GM19239 (cell line): ENCODE data around the gene RAB3B.
A peak's percentile ranks its signal among the peaks of the same experiment; 100 is the strongest.
"Not testable (repeated sequence)": the region's sequence is repeated elsewhere in the genome, so short reads cannot be mapped to it uniquely, and the experiment has no call there.

Experiments used
- DNase-seq: peaks from one replicate; pipeline ENCODE4 v3.0.0; 2011; ENCODE audit warnings: low spot score; ENCODE audit not compliant: insufficient read length
- FAIRE-seq: peaks from 2 replicates; lab custom pipeline; 2011; peaks lifted over from hg19 to GRCh38; lab: Jason Lieb, UNC

The RAB3B gene, protein sequence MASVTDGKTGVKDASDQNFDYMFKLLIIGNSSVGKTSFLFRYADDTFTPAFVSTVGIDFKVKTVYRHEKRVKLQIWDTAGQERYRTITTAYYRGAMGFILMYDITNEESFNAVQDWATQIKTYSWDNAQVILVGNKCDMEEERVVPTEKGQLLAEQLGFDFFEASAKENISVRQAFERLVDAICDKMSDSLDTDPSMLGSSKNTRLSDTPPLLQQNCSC

DNA sequence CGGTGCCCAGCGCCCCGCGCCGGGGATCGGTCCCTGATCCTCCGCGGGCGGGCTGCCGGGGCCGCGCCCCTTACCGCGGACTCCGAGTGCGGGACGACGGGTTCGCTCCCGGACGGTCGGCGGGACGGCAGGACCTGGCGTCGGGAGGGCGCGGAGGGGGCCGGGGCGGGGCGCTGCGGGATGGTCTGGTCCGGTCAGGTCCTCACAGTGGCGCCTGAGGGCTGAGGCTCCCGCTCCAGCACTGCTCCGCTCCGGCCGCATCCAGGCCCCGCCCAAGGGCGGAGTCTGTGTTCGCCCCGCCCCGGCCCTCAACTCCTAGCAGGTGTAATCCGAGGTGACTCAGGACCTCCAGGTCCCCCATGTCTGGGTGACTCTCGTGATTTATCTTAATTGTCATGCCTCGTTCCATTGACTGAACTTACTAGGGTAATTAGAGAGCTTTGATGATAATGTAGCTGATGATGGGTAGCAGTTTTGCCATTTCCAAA is at the start of gene RAB3B:
TSS of gene RAB3B (minus strand) at position 223 of the 488 bp plus-strand sequence. CDS start 13,583 bp downstream, outside the sequence.
- peak; percentile 39 for FAIRE-seq

DNA sequence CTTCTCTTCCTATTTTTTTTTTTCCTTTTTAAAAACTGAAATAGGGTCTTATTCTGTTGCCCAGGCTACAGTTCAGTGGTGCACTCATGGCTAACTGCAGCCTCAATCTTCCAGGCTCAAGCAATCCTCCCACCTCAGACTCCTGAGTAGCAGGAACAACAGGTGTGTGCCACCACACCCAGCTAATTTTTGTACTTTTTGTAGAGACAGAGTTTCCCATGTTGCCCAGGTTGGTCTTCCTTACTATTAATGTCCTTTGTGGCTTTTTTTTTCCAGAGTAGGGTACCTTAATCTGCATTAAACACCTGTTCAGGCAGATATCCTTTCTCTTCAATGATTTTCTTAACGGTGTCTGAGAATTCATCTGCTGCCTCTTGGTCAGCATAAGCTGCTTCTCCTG is 47.4 kb upstream of the RAB3B start:
- DNase-seq (no peak), FAIRE-seq (no peak)

More for the DNA sequence above, at the start of gene RAB3B:
- peak; percentile 70 for DNase-seq

DNA sequence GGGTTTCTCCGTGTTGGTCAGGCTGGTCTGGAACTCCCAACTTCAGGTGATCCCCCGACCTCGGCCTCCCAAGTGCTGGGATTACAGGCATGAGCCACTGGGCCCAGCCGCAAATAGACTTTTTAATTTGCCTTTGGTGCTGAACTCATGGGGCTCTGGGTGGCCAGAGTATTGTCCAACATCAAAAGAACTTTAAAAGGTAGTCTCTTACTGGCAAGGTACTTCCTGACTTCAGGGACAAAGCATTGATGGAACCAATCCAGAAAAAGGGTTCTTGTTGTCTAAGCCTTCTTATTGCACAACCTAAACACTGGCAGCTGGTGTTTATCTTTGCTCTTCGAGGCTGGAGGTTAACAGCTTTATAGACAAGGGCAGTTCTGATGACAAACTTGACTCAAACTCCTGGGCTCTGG is 46.9 kb upstream of the RAB3B start:
- DNase-seq: no peak
- FAIRE-seq: no peak

DNA sequence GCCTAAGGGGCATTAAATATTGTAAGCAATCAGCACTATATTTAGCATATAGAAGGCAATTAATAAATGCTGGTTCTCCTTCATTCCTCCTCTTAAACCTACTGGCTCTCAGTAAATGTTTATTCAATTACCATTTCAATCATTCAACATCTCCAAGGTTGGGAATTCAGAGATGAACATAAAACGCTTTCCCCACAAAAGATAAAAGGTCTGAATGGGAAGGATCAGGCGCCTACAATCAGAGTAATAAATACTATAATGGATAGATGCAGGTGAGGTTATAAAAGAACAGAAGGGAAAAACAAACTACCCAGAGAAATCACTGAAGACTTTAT is 43.5 kb upstream of the RAB3B start:
- FAIRE-seq (no peak), DNase-seq (no peak)

DNA sequence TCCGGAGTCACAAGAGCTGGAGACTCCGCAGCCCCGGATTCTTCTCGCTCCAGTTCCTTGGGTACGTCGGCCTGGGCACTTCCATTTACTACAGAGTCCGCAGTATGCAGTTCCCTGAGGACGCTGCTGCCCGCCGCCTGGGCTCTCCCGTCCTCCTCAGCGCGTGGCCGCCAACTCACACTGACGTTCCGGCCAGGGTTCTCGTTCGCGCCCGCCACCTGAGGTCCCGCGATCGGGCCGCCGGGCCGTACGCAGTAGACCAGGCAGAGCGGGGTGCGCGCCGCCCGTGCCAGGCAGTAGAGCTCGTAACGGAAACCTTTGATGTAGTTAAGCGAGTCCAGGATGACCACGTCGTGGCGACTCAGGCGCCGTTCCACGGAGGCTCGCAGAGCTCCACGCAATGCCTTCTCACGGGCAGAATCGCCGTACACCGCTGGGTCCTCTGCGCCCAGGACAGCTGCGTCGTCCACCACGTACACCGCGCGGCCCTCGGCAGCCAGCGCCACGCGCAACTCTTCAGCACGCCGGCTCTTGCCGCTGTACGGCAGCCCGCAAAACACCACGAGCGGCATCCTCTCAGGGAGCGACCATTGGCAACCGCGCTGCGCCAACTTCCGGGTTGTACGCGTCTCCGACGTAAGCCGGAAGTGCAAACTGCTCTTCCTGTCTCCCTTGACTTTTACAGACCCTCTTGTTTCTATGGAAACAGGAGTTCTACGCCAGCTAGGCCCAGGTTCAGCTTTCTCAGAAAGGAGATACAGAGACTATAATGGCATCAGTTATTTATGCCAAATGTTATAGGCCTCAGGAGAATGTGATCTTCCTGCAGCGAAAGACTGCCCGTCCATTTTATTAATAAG is 42.9 kb upstream of the RAB3B start, which contains the start of gene KTI12:
TSS of gene KTI12 (minus strand) at position 621 of the 860 bp plus-strand sequence. CDS start at position 572, 49 bp downstream.
- FAIRE-seq (peak; percentile 96), DNase-seq (peak; percentile 80)

DNA sequence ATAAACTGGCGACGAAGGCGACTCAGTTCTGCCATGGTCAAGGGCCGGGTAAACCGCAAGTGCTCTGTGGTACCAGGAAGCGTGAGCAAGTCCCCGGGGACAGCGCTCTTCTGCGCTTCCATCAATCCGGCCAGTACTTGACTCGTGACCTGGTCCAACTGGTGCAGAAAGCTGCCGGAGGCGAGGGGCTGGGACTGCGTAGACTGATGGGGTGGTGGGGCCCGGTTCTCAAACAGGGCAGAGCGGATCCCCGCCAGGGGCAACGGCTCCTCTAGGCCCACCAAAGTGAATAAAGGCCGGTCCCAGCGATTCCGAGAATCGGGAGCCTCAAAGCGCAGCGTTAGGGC is 42.3 kb upstream of the RAB3B start:
- FAIRE-seq (no peak), DNase-seq (no peak)

DNA sequence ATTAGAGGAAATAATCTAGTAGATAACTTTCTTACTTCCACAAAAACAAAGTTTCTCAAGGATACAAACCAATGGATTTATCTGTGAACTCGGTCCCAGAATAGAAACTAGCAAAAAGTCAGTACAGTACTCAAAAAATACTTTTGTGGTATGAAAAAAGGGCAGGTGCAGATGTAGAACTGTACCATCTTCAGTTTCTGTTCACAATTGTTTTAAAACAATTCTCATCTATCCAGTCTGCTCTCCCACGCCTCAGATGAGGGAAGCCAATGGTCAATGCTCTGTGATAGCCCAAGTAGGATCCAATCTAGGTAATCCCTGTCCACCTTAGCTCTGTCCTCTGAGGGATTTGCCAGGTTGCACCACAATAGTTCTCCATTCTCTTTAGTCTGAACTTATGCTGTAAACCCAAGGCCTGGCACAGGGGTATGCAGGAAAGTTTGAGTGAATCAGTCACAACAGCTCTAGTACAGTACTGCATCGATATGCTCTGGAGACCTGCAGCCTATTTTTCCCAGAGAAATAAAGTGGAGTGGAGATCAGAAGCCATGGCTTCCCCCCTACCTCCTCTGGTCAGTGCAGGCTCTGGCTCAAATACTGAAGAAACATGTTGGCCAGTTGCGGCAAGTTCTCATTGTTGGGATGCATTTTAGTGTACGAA is 41.8 kb upstream of the RAB3B start:
- FAIRE-seq: peak; percentile 85
- DNase-seq: no peak

DNA sequence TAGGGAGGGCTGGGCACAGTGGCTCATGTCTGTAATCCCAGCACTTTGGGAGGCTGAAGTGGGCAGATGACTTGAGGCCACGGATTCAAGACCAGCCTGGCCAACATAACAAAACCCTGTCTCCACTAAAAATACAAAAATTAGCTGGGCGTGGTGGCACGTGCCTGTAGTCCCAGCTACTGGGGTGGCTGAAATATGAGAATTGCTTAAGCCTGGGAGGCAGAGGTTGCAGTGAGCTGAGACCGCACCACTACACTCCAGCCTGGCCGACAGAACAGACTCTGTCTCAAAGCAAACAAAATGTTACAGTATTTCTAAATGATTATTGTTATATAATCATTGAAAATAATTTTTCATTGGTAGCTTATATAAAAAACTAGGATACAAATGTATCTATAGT is 38.3 kb upstream of the RAB3B start:
- FAIRE-seq, DNase-seq: not testable (repeated sequence)

DNA sequence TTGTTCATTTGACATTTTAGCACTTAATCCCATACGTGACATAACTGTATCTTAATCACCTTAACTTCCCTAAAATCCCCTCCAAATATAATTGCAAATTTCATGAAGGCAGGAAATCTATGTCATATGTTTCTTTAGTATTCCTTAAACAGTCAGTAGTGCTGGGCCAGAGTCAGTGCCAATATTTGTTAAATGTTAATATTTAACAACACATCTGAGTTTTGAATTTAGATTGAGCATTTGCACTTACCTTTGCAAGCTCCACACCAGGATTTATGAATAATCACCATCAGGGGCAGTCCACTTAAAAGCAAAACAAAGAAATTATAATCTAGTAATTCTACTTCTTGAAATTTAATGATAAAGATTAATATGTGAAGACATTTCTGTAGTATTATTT is 37.8 kb upstream of the RAB3B start:
- FAIRE-seq (no peak), DNase-seq (no peak)

DNA sequence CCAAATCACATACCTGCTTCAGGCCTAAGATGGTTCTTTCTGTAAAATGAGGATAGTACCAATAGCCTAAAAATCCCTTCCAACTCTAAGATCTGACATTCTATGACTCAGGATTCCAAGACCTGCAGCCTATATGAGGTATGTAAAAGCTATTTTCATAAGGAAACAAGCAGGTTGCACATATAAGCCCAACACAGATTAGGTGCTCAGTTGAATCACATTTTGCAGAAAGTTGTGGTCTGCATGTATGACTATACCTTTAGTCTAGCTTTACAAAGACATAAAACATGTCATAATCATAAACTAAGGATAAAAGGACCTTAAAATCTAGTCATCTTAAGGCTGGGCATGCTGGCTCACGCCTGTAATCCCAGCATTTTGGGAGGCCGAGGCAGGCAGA is 35.8 kb upstream of the RAB3B start:
- DNase-seq (no peak), FAIRE-seq (no peak)

DNA sequence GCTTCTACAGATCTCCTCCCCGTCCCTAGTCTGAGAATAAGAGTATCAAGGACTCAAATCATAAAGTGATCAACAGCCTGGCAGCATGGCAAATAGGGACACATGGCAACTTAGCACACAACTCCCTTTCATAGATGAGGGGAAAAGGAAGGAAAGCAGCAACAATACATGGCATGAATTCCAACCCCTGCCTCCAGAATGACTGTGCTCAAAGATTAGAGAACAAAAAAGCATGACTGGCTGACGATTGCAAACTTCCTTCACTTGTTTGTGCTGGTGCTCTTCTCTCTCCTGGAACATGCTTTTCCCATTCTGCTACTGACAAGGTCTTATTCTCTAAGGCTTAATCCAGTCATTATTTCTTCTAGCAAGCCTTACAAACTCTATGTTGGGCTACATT is 31.6 kb upstream of the RAB3B start:
- DNase-seq: no peak
- FAIRE-seq: no peak

DNA sequence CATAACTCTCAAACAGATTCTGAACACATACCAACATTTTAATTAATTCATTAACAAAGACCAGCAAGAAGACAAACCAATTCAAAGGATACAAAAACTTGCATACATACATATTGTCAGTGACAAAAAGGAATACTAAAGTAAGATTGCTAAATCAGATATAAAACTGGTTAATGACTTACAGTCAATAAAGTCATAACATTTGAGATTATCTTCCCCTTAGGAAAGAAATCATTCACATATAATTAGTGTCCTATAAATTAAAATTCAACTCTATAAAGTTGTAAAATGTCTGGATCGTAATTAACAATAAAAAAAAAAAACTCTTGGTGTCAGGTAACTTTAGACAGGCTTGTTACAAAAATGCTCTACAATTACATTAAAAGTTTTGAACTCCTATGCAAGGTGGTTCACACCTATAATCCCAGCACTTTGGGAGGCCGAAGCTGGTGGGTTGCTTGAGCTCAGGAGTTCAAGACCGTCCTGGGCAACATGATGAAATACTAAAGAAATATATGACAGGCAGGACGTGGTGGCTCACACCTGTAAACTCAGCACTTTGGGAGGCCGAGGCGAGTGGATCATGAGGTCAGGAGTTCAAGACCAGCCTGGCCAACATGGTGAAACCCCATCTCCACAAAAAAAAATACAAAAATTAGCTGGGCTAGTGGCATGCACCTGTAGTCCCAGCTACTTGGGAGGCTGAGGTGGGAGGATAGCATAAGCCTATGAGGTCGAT is 17.7 kb upstream of the RAB3B start:
- no peak for FAIRE-seq
- no peak for DNase-seq

DNA sequence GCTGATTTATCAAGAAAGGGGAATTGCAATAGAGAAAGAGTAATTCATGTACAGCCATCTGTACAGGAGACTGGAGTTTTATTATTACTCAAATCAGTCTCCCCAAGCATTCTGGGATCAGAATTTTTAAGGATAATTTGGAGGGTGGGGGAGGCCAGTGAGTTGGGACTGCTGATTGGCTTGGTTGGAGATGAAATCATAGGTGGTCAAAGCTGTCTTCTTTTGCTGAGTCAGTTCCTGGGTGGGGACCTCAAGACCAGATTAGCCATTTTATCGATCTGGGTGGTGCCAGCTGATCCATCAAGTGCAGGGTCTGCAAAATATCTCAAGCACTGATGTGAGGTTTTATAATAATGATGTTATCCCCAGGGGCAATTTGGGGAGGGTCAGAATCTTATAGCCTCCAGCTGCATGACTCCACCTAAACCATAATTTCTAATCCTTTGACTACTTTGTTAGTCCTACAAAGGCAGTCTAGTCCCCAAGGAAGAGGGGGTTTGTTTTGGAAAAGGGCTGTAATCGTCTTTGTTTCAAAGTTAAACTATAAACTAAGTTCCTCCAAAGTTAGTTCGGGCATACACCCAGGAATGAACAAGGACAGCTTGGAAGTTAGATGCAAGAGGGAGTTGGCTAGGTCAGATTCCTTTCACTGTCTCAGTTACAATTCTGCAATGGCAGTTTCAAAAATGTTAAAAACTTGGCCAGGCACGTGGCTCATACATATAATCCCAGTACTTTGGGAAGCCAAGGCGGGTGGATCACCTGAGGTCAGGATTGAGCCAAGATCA is 16.9 kb upstream of the RAB3B start:
- FAIRE-seq: no peak
- DNase-seq: no peak

DNA sequence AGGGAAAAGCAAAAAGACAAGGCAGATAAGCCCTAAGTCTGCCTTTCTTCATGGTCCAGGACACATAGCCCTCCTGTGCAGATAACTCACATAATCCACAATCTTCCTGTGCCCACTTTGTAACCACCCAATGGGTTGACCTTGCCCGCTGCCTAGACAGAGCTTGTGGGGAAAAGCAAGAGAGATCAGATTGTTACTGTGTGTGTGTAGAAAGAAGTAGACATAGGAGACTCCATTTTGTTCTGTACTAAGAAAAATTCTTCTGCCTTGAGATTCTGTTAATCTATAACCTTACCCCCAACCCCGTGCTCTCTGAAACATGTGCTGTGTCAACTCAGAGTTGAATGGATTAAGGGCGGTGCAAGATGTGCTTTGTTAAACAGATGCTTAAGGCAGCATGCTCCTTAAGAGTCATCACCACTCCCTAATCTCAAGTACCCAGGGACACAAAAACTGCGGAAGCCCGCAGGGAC is 15.6 kb upstream of the RAB3B start:
- not testable (repeated sequence) for DNase-seq, FAIRE-seq

DNA sequence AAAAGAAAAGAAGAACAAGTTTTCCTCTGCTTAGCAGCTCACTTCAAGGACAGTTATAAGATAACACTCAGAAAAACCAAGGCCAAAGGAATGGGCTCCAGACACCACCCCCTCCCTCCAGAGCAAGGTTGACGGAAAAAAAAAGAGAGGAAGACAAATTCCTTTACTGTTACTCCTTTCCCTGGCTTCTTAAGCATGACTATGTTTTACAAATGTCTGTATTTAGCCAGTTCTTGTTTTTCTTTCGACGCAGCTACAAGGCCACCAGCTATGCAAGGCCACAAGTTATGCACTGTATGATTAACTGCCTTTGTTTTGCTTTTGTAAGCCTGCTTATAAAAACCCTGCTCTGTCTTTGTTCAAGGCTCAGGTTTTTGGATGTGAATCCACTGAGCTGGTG is 15.0 kb upstream of the RAB3B start:
- not testable (repeated sequence) for FAIRE-seq, DNase-seq

DNA sequence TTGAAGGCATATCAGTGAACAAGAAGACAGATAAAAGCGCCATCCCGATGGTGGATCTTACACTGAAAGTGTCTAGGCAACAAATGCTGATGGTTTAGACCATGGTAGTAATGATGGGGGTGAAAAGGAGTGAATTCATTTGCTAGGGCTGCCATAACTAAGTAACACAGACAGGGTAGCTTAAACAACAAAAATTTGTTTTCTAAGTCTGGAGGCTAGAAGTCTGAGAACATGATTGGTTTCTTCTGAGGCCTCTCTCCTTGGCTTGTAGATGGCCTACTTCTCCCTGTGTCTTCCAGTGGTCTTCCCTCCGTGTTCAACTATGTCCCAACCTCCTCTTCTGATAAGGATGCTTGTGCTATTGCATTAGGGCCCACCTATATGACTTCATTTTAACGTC is 13.4 kb upstream of the RAB3B start:
- FAIRE-seq: no peak
- no peak for DNase-seq

DNA sequence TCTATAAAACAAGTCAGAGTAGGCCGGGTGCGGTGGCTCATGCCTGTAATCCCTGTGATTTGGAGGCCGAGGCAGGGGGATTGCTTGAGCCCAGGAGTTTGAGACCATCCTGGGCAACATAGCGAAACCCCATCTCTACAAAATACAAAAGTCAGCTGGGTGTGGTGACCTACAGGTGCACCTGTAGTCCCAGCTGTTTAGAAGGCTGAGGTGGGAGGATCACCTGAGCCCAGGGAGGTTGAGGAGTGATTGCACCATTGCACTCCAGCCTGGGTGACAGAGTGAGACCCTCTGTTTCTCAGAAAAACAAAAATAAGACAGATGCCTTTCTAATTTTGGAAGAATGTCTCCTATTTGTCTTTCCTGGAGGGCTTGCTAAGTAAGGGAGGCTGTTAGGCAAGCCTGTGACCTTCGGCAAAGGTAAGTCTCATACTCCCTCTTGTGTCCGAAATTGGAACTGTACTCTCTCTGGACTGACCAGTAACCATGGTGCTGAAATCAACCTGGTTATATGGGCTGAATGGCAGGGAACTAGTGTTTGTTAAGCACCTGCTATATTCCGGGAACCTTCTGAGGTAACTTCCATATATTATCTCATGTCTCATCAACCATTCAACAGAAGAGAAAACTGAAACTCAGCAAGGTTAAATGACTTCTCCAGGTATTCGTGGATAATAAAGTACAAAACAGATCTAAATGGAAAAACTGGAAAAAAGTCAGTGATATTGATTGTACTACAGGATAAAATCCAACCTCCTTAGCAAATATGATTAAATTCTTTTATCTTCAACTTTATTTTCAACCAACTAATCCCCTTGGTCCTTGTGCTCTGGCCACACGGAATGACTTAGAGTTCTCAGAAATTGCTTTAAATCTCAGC is 11.8 kb upstream of the RAB3B start:
- peak; percentile 97 for FAIRE-seq
- DNase-seq: peak; percentile 81

DNA sequence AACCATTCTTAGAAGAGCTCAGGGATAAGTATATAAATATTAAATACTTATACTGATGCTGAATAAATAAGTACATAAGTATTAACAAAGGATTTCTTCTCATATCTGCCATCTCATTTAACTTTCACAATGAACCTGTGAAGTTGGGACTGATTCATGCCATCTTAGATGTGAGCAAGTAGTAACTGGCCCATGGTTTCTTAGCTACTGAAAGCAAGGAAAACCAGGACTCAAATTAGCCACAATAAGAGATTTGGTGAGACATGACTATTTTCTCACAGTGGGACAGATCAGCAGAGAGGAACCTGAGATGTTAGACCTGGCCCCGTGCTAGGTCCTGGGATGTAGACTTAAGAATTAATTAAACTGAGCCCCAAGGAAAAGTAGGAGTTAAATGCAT is 8.2 kb upstream of the RAB3B start:
- DNase-seq: no peak
- no peak for FAIRE-seq
